HL-60 (cell line): ENCODE data around the gene NOS3.

Source experiments
- DNase-seq, 2 experiments: peaks; one replicate each; pipeline ENCODE4 v3.0.0-alpha.2; 2010 to 2020; ENCODE audit warnings: low read depth in 1 of 2, low spot score in 1 of 2
- H3K27ac ChIP-seq: fragments of 250-450 bp; sonication (Bioruptor Pico); replicated peaks from 2 replicates; pipeline ENCODE4 v1.5.1; 2020; ENCODE audit warnings: mild to moderate bottlenecking, moderate library complexity
- H3K27me3 ChIP-seq: fragments of 250-450 bp; sonication (Bioruptor Pico); 2 replicates; pipeline ENCODE4 v1.5.1; 2021; ENCODE audit warnings: mild to moderate bottlenecking, moderate library complexity; ENCODE audit not compliant: insufficient read depth, poor library complexity, severe bottlenecking
- H3K4me3 ChIP-seq: replicated peaks from 2 replicates; pipeline ENCODE4 v1.5.1; 2011; ENCODE audit warnings: mild to moderate bottlenecking, control low read depth, low read length; ENCODE audit not compliant: insufficient read depth
- CTCF ChIP-seq: IDR thresholded peaks from one replicate; pipeline ENCODE4 v1.5.1; 2011; ENCODE audit warnings: low read length, control low read depth, inconsistent platforms; ENCODE audit not compliant: insufficient read depth
- GABPA ChIP-seq: IDR thresholded peaks from 2 replicates; pipeline ENCODE4 v1.6.1; 2012; ENCODE audit warnings: low read depth
- POLR2AphosphoS5 ChIP-seq: IDR thresholded peaks from 2 replicates; pipeline ENCODE4 v1.6.1; 2012; ENCODE audit warnings: low read depth
- SPI1 ChIP-seq: IDR thresholded peaks from 2 replicates; pipeline ENCODE4 v1.6.1; 2012; ENCODE audit warnings: low read depth, mild to moderate bottlenecking, borderline replicate concordance
- TF ChIP-seq, protein P1 (sequence below): IDR thresholded peaks from 2 replicates; pipeline ENCODE4 v1.6.1; 2012; ENCODE audit warnings: low read depth; ENCODE audit not compliant: insufficient replicate concordance

Gene NOS3

GRCh38 chr7:150973571-150974451, 17.0 kb upstream of the NOS3 start:
- H3K27me3 ChIP-seq: peaks cover 52% of the 10 kb centered on the region
- no peak overlapping the region for H3K27ac ChIP-seq
- H3K4me3 ChIP-seq: no peak overlapping the region
- no peak for DNase-seq
- TF ChIP-seq, protein P1, sequence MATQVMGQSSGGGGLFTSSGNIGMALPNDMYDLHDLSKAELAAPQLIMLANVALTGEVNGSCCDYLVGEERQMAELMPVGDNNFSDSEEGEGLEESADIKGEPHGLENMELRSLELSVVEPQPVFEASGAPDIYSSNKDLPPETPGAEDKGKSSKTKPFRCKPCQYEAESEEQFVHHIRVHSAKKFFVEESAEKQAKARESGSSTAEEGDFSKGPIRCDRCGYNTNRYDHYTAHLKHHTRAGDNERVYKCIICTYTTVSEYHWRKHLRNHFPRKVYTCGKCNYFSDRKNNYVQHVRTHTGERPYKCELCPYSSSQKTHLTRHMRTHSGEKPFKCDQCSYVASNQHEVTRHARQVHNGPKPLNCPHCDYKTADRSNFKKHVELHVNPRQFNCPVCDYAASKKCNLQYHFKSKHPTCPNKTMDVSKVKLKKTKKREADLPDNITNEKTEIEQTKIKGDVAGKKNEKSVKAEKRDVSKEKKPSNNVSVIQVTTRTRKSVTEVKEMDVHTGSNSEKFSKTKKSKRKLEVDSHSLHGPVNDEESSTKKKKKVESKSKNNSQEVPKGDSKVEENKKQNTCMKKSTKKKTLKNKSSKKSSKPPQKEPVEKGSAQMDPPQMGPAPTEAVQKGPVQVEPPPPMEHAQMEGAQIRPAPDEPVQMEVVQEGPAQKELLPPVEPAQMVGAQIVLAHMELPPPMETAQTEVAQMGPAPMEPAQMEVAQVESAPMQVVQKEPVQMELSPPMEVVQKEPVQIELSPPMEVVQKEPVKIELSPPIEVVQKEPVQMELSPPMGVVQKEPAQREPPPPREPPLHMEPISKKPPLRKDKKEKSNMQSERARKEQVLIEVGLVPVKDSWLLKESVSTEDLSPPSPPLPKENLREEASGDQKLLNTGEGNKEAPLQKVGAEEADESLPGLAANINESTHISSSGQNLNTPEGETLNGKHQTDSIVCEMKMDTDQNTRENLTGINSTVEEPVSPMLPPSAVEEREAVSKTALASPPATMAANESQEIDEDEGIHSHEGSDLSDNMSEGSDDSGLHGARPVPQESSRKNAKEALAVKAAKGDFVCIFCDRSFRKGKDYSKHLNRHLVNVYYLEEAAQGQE: no peak
- TF ChIP-seq CTCF (no peak), SPI1 (no peak), GABPA (no peak), POLR2AphosphoS5 (no peak)

- Histone ChIP-seq H3K27me3 (peaks cover 58% of the 10 kb centered on the region), H3K27ac (no peak overlapping the region), H3K4me3 (peak overlapping the region; percentile 36)
- no peak for DNase-seq
- TF ChIP-seq, protein P1: no peak
- TF ChIP-seq GABPA (no peak), CTCF (no peak), SPI1 (no peak), POLR2AphosphoS5 (no peak)
These were observed 16.1 kb upstream of the NOS3 start for GRCh38 chr7:150974468-150975391.

DNA sequence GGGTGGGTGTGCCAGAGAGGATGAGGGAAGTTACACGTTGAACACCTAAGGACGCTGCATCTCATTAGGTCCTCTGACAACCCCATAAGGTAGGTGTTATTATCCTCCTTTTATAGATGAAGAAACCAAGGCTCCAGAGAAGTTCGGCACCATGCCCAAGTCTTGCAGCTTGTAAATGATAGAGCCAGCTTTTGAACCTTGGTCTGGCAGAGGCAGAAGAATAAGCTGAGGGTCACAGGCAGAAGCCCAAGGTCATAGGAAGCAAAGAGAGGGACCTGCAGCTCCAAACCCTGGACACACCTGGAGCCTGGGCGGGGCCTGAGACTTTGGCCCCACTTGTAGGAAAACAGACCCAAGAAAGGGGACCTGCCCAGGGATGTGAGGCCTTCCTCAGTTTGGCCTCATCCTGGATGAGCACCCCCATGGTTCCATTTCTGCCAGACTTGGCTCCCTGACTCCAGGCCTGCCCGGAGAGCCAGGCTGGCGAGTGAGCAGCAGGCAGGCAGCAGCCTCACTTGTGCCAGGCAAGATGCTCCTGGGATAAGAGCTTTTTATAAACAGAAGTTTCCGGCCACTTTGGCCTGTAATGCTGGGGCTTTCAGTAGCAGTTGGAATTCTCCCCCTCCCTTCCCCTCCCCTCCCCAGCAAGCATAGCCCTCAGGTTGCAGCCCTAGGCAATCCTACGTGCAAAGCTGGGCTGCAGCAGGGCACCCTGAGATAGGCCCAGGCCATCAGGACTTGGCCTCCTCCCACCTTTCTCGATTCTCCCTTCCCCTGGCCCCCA, 15.1 kb upstream of the NOS3 start:
- no peak for DNase-seq
- Histone ChIP-seq H3K27me3 (peaks cover 68% of the 10 kb centered on the region), H3K27ac (no peak overlapping the region), H3K4me3 (no peak overlapping the region)
- TF ChIP-seq SPI1 (no peak), POLR2AphosphoS5 (no peak)
